Activated CD4-positive, alpha-beta T cell treated with anti-CD3 and anti-CD28 coated beads, Interleukin-10, Interleukin-2, amounts not matched to agents 100 ng/mL and 50 ng/mL, durations not matched to agents 16 hours and 8 hours (primary cell): ENCODE data around the gene DSCAML1.
"Not testable (repeated sequence)": the region's sequence is repeated elsewhere in the genome, so short reads cannot be mapped to it uniquely, and the experiment has no call there.

Experiments used
- DNase-seq: peaks from one replicate; pipeline ENCODE4 v3.0.0-alpha.2; 2020

Gene DSCAML1

GRCh38 chr11:117818041-117818873, 21.2 kb upstream of the DSCAML1 start:
- peak; percentile 73 for DNase-seq

DNA sequence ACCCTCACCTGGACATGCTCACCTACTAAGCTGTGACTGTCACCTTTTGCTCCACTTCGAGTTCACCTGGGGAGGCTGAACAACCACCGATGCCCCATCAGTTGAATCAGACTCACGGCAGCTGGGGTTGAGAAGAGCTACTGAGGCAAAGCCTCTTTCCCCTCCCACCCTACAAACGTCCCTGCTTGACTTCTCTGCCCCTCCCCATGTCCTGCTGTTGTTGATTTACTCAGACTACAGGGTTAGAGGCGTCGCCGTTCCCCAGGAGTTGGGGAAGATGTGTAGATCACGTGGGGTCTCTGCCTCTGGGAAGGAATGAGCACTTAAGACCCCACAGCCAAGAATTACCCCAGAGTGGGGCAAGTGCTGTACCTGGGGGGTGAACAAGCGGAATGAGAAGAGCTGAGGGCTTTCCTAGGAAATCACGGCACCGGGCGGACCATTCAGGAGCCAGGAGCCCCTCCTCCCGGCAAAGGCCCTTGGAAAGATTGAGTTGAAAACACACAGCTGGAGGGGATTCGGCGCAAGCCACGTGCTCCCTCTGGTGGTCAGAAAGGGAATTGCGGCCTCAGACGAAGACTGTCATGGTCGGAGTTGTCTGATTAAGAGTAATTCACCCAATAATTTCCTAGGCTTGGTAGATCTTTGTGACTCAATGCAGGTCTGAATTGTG, 20.5 kb upstream of the DSCAML1 start:
- peak; percentile 89 for DNase-seq

- DNase-seq = no peak
Measured at GRCh38 chr11:117816846-117817367, 19.9 kb upstream of the DSCAML1 start.

GRCh38 chr11:117816151-117816741, 19.2 kb upstream of the DSCAML1 start:
- no peak for DNase-seq

- DNase-seq = peak; percentile 80
Measured at GRCh38 chr11:117815262-117815803, 18.3 kb upstream of the DSCAML1 start.

DNA sequence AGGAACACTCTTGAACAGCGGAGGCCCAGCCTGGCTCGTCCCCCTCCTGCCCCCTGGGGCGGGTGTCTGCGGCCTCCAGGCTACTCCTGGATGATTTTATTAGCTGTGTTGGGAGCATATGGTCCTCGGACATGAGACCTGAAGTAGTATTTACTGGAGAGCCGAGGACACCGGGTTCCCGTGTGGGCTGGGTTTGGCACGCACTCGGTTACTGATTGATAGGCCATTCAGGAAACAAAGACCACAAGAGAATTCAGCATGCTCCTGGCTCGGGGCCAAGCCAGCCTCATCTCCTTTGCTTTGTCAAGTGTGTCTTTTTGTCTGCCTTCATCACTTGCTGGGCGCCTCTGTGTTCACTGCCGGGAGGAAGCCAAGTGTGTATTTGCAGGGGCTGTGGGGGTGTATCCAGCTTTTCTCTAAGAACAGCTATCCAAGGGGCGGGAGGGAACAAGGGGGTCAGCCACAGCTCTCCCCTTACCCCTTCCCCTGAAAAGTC, 17.8 kb upstream of the DSCAML1 start:
- peak; percentile 75 for DNase-seq

GRCh38 chr11:117814204-117814765, 17.3 kb upstream of the DSCAML1 start:
- DNase-seq = no peak

DNA sequence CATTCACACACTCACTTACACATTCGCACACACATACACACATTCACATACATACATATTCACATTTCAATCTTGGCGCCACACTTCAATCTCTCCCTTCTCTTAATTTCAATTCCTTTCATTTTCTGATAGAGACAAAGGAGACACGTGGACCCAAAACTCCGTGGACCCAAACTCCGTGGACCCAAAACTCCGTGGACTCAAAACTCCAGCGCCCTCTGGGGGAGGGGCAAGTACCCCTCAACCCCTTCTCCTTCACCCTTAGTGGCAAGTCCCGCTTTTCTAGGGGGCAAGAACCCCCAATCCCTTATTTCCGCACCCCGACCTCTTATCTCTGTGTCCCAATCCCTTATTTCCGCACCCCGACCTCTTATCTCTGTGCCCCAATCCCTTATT, 13.0 kb upstream of the DSCAML1 start:
- DNase-seq = not testable (repeated sequence)

DNA sequence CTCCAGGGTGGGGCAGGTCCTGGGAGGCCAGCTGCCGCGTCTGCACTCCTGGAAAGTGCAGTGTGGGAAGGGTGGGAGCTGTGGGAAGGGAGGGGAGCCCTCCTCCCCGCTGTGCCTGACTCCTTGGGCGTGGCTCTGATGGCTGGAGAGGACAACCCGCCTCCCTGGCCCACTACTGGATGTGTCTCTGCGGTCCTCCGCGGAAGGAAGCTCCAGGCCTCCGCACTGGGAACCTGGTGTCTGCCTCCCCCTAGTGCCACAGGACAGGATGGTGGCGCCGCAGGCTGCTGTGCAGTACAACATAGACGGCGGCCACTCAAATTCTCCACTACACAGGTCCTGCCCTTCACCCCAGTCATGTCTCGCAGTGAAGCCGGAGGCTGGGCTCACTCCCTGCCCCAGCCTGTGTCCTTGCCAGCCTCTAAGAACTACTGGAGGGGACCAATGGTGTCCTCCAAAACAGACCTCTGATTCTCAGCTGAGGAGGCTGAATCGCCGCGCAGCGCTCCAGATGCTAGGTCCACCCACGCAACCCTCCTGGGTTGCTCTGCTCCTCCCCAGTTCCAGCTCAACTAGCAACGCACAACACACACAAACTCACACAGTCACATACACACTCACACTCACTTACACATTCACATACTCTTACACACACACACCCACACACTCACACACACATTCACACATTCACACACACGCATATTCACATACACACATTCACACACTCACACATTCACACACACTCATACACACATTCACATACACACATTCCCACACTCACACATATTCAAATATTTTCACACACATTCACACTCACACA, 12.4 kb upstream of the DSCAML1 start:
- peak; percentile 45 for DNase-seq

DNA sequence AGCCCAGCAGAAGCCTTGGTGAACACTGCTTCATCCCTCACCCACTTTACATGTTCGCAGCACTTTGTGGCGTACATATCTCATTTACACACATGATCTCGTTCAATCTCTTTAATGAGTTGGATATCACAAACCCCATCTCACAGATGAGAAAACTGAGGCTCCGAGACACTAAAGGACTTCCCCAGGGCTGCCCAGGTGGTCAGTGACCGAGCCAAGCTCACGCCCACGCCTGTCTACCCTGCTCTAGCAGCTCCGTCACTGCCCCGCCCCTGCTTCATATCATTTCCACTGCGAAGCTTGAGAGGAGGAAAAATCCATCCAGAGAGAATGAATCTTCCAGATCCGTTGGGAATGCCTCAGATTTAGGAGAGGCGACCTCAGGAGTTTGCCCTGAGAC, 11.8 kb upstream of the DSCAML1 start:
- no peak for DNase-seq

- peak; percentile 73 for DNase-seq
Measured at GRCh38 chr11:117807482-117808327, 10.7 kb upstream of the DSCAML1 start.

GRCh38 chr11:117806846-117807245, 9.8 kb upstream of the DSCAML1 start:
- no peak for DNase-seq

DNA sequence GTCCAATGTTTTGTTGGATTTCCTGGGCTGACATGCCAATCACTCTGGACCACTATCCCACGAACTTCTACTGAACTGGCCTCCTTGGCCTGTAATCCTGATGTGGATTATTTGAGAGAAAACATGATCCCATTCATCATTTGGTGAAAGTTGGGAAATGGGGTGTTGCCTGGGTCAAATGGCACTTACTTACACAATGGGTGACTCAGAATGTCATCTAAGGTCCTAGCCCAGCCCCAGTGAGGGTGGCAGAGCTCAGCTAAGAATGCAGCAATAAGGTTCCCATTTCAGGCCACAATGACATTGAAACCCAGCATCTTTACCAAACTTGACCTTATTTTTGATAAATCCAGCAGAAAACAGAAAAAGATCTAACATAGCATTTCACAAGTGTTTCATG, 8.0 kb upstream of the DSCAML1 start:
- DNase-seq = no peak

GRCh38 chr11:117803896-117804295, 6.9 kb upstream of the DSCAML1 start:
- DNase-seq = no peak

- DNase-seq = no peak
Measured at GRCh38 chr11:117799634-117800033, 2.6 kb upstream of the DSCAML1 start.

- no peak for DNase-seq
Measured at GRCh38 chr11:117796456-117796871, 552 bp downstream of the DSCAML1 start.

DNA sequence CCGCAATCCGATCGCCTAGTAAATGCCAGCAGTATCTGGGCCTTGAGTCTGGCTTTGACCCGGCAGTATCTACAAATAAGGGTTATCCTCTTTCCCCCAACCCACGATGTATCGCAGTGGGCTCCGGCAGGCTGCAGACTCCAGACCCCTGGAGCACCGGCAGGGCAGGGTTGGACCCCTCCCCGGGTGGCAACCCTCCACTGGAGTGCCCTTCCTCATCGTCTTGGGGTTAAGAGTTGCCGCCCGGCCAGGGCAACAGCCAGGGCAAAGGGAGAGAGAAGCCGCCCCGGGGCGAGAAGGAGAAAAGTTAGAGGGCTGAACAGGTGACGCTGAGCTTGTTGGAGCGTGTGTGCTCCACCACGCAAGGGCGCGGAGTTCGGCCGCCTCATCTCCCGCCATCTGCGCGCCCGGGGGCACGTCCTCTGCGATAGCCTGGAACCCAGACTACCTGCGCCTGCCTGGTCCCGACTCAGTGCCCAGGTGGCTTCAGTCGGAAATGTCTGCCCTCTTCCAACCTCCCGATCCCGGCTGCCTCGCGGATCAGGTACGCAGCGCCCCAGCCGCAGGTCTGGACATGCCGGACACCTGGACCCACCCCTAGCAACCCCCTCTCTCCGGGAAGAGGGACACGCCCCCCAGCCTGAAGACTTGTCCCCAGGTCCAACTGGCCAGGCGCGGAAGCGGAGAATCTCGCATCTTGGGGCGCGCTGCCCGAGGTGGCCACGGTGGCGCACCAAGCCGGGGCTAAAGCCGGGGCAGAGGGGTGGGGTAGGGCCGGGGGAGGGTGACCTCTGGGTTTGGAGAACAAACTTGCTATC, 1.2 kb downstream of the DSCAML1 start:
- DNase-seq = no peak

DNA sequence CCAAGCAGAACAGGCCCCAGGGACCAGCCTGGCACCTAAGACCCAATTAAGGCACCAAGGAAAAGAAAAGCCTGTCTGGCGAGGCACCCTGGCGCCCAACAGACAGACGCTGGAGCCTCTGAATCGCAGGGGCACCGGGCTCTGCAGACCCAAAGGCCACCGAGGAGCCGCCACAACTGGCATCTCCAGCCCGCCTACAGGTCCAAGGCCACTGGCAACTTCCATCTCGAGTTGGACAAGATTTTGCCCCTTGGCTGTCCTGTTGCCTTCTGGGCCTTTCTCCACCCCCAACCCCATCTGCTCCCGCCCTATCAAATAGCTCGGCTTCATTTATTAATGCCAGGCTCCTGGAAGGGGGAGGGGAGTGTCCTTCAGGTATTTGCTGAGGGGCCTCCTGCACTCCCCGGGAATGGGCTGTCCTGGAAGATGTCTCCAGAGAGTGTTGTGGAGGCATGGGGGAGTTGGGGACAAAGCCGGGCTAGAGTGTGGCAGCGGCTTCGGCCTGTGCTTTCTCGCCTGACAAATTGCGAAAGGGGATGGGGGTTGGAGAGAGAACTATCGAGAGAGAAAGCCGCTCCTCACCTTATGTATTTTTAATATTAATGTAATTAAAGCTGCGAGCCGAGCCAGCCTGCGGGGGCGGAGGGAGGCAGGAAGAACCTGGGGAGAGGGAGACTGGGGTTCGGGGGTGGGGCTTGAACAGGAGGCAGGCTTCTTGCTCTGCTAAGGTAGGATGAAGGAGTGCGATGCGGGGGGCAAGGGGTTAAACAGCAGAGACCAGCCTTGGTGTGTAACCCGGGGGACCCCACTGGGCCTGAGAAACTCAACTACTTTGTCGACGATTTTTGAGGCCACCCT, 2.0 kb downstream of the DSCAML1 start:
- DNase-seq = no peak

DNA sequence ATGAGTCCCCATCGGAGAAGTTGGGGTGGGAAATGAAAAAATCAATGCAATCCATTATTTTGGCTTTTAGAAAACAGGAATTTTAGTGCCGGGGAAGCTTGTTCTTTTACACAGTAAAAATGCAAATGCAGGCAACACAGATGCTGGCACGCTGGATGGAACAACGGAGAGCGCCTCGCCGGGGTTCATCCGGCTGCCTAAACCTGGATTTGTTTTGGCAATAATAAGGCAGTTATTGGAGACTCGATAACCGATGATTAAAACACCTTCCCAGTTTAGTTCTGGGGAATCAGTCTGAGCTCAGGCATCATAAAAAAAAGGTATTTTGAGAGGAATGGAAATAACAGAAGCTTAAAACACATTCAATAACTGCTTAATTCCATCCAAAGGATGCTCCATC, 2.9 kb downstream of the DSCAML1 start:
- DNase-seq = no peak
